Transverse colon (tissue), 4 donors: ENCODE data around the gene COMMD8.

Experiments used
- CTCF ChIP-seq, 5 experiments: fragments of 200-600 bp in 3 of 5; fragments of 450-650 bp in 2 of 5; sonication (generic) in 3 of 5; IDR thresholded peaks; 1 replicate in 2 of 5; 2 replicates in 3 of 5; pipeline ENCODE4 v1.5.1; 2016 to 2017; ENCODE audit warnings: antibody characterized with exemption in 5 of 5, inconsistent platforms in 3 of 5, mild to moderate bottlenecking in 2 of 5, moderate library complexity in 1 of 5
- EP300 ChIP-seq: sonication (generic); formaldehyde crosslinking; IDR thresholded peaks from one replicate; pipeline ENCODE4 v1.6.1; 2017; ENCODE audit warnings: antibody characterized with exemption, low read depth
- POLR2A ChIP-seq: fragments of 450-650 bp; IDR thresholded peaks from one replicate; pipeline ENCODE4 v1.6.1; 2016; ENCODE audit warnings: antibody characterized with exemption, mild to moderate bottlenecking, moderate library complexity
- POLR2AphosphoS5 ChIP-seq, 3 donors: sonication (generic); formaldehyde crosslinking; IDR thresholded peaks; one replicate each; pipeline ENCODE4 v1.6.1; 2016; ENCODE audit warnings: antibody characterized with exemption in 3 of 3

- no peak for TF ChIP-seq POLR2AphosphoS5 (IDR thresholded peaks at IDR 0.05)
- no peak for TF ChIP-seq CTCF (IDR thresholded peaks at IDR 0.05)
- TF ChIP-seq POLR2A, result no peak
- TF ChIP-seq EP300, result no peak
Observed at GRCh38 chr4:47406408-47406807, 57.1 kb downstream of the COMMD8 start.
